ENCODE data around the gene IGF1. TPM values are rescaled to one million over a fixed set of nuclear protein-coding genes. Genes with fewer than 3 reads are reported as not detected.
A peak's percentile ranks its signal among the peaks of the same experiment; 100 is the strongest.

The IGF1 gene
- total and polyA plus RNA-seq, 9 of the 15 experiments (the other 6 are each of a cell fraction or from before 2014, with no cell fraction given): 3.7 to 13.9 (median 4.5) TPM

DNA sequence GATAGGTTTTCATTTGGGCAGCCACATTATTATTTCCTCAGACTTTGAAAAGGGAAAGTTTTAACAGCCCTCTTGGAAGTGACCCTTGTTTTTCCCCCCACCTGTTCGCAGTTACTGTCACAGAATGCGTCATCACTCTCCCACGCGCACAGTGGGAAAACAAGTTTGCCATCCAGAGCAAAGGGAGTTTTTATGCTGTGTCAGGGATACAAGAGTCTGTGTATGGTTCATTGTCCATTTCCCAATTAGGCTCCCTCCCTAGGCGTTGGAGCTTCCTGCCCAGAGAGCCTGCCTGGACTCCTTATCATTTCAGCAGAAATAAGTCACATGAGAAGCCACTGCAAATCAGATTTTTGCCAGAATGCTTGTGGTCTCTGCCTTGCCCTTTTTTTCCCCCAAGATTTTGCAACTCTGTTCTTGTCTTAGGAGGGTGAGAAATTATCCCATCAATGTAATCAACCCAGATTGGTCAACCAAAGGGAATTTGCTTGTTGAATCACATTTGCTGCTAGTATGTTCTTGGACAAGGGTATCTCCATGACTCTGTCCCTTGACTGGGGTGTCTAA lies 104.1 kb downstream of the IGF1 start (continued):
- peak; percentile 45; the same call in 1 of the 2 replicates for TF ChIP-seq BHLHE40 (IDR thresholded peaks at IDR 0.05; ENCODE audit: low read length)
- no peak for TF ChIP-seq ZNF586 (CRISPR knock-in tag; conservative IDR thresholded peaks at IDR 0.05)
- no peak for TF ChIP-seq CEBPG (CRISPR knock-in tag; IDR thresholded peaks at IDR 0.05)
- TF ChIP-seq CEBPG (tag; conservative IDR thresholded peaks at IDR 0.05 in 1 of 2, IDR thresholded peaks at IDR 0.05 in 1 of 2): 0 out of 4 replicates have a peak, but pooled peaks of 1 of the 2 experiments have one; percentile 37
- TF ChIP-seq, protein P1, sequence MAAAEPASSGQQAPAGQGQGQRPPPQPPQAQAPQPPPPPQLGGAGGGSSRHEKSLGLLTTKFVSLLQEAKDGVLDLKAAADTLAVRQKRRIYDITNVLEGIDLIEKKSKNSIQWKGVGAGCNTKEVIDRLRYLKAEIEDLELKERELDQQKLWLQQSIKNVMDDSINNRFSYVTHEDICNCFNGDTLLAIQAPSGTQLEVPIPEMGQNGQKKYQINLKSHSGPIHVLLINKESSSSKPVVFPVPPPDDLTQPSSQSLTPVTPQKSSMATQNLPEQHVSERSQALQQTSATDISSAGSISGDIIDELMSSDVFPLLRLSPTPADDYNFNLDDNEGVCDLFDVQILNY (CRISPR knock-in tag; IDR thresholded peaks at IDR 0.05): no peak
- TF ChIP-seq CREBBP (IDR thresholded peaks at IDR 0.05; ENCODE audit: low read depth, low read length): no peak
- TF ChIP-seq USF1 (CRISPR knock-in tag; IDR thresholded peaks at IDR 0.05): no peak
- no peak for TF ChIP-seq BRD9 (IDR thresholded peaks at IDR 0.05; ENCODE audit: low read depth, partially characterized antibody)
- TF ChIP-seq NCOR1 (IDR thresholded peaks at IDR 0.05): no peak
- no peak for TF ChIP-seq CGGBP1 (CRISPR knock-in tag; IDR thresholded peaks at IDR 0.05)
- TF ChIP-seq GATA2 (CRISPR knock-in tag; IDR thresholded peaks at IDR 0.05): no peak
- peak; percentile 39; the same call in 1 of the 2 replicates for TF ChIP-seq EP300 (IDR thresholded peaks at IDR 0.05; ENCODE audit: low read length)
- TF ChIP-seq HDAC6 (IDR thresholded peaks at IDR 0.05; ENCODE audit: low read depth, low read length): no peak
- TF ChIP-seq KLF10 (CRISPR knock-in tag; IDR thresholded peaks at IDR 0.05): no peak
- TF ChIP-seq ZNF668 (CRISPR knock-in tag; IDR thresholded peaks at IDR 0.05): no peak
- peak; percentile 94 for TF ChIP-seq ZNF75A (CRISPR knock-in tag; IDR thresholded peaks at IDR 0.05)
- TF ChIP-seq SRF (CRISPR knock-in tag; IDR thresholded peaks at IDR 0.05): 0 out of 4 replicates have a peak, but pooled peaks of 1 of the 2 experiments have one; percentile 32
- peak; percentile 32; the same call in 1 of the 2 replicates for TF ChIP-seq SMARCA4 (IDR thresholded peaks at IDR 0.05)
- TF ChIP-seq, protein P2, sequence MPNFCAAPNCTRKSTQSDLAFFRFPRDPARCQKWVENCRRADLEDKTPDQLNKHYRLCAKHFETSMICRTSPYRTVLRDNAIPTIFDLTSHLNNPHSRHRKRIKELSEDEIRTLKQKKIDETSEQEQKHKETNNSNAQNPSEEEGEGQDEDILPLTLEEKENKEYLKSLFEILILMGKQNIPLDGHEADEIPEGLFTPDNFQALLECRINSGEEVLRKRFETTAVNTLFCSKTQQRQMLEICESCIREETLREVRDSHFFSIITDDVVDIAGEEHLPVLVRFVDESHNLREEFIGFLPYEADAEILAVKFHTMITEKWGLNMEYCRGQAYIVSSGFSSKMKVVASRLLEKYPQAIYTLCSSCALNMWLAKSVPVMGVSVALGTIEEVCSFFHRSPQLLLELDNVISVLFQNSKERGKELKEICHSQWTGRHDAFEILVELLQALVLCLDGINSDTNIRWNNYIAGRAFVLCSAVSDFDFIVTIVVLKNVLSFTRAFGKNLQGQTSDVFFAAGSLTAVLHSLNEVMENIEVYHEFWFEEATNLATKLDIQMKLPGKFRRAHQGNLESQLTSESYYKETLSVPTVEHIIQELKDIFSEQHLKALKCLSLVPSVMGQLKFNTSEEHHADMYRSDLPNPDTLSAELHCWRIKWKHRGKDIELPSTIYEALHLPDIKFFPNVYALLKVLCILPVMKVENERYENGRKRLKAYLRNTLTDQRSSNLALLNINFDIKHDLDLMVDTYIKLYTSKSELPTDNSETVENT (CRISPR knock-in tag; IDR thresholded peaks at IDR 0.05): no peak
- TF ChIP-seq NFXL1 (CRISPR knock-in tag; IDR thresholded peaks at IDR 0.05): no peak
- TF ChIP-seq CREB1 (IDR thresholded peaks at IDR 0.05): no peak
- TF ChIP-seq CREB1 (CRISPR knock-in tag; IDR thresholded peaks at IDR 0.05): no peak
- TF ChIP-seq FOXP4 (CRISPR knock-in tag; IDR thresholded peaks at IDR 0.05; ENCODE audit: borderline replicate concordance): no peak
- TF ChIP-seq RB1 (IDR thresholded peaks at IDR 0.05; ENCODE audit: low read depth): no peak
- peak in 1 of 2 experiments; percentile 29; a peak in 2 of 4 replicates for TF ChIP-seq NRF1 (conservative IDR thresholded peaks at IDR 0.05 in 1 of 2, IDR thresholded peaks at IDR 0.05 in 1 of 2)

All from K562 (cell line).